Mesothelial cell of epicardium (in vitro differentiated cells): Measurements from ENCODE around the gene CCDC28B. TPM values are rescaled to one million over a fixed set of nuclear protein-coding genes. Genes with fewer than 3 reads are reported as not detected.

Source experiments
- DNase-seq, 2 experiments: peaks; one replicate each; pipeline ENCODE4 v3.0.0; 2021; ENCODE audit warnings: low spot score in 2 of 2; ENCODE audit not compliant: unreplicated experiment in 2 of 2
- H3K27ac Mint-ChIP-seq: 2 replicates; pipeline ENCODE4 v1.8.0; 2021; ENCODE audit warnings: mixed read lengths
- H3K27me3 Mint-ChIP-seq: 2 replicates; pipeline ENCODE4 v1.8.0; 2021; ENCODE audit warnings: low read depth, mixed read lengths
- H3K36me3 Mint-ChIP-seq: 2 replicates; pipeline ENCODE4 v1.8.0; 2021; ENCODE audit warnings: mixed read lengths
- H3K4me1 Mint-ChIP-seq: 2 replicates; pipeline ENCODE4 v1.8.0; 2021; ENCODE audit warnings: mixed read lengths
- H3K4me3 Mint-ChIP-seq: 2 replicates; pipeline ENCODE4 v1.8.0; 2021; ENCODE audit warnings: mild to moderate bottlenecking, moderate library complexity, mixed read lengths
- H3K9me3 Mint-ChIP-seq: 2 replicates; pipeline ENCODE4 v1.8.0; 2021; ENCODE audit warnings: mixed read lengths
- CTCF ChIP-seq: fragments of 200-600 bp; sonication (generic); IDR thresholded peaks from one replicate; pipeline ENCODE4 v1.5.0; 2021; ENCODE audit warnings: antibody characterized with exemption; ENCODE audit not compliant: unreplicated experiment
- total RNA-seq: library from RNA; stranded (reverse); gene quantifications from 3 replicates; pipeline ENCODE4 v1.2.1, GENCODE V29; 2021

CCDC28B gene
- total RNA-seq, 1 donor from 2014 or later, result 21.6 TPM

DNA sequence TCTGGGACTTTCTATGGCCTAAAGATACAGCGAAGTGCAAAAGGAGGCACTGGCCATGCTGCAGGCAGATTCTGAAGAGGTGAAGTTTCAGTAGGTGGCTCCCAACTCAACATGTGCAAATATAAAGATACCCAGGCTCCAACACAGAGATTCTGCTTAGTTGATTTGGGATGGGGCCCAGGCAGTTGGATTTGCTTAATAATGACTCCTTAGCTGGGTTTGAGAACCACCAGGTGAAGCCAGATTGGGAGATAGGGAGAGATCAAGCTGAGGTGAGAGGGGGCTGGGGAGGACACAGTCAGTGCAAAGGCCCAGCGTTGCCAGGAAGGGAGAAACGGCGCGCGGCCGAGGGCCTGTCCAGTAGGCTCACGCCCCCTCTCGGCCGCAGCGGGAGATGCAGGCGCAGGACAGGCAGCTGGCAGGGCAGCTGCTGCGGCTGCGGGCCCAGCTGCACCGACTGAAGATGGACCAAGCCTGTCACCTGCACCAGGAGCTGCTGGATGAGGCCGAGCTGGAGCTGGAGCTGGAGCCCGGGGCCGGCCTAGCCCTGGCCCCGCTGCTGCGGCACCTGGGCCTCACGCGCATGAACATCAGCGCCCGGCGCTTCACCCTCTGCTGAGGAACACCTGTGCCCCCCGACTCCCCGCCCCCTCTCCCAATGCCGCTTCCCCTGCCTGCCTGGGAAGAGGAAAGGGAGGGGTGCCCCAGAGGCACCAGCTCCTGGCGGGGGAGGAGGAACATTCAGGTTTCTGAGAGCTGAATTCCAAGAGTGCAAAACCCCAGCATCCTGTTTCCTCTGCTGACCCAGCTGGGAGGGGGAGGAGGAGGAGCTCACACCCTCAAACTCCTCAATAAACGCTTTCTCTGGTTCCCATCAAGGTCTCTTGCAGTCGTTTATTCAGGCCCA is 47.8 kb downstream of the CCDC28B start:
- Mint-ChIP-seq H3K27me3 (no peaks in the 10 kb centered on the region), H3K36me3 (no peaks in the 10 kb centered on the region), H3K4me1 (peaks cover 19% of the 10 kb centered on the region), H3K4me3 (no peak overlapping the region), H3K9me3 (no peaks in the 10 kb centered on the region), H3K27ac (no peak overlapping the region)
- peak; percentile 57 to 79 for DNase-seq
- peak; percentile 83 for TF ChIP-seq CTCF

DNA sequence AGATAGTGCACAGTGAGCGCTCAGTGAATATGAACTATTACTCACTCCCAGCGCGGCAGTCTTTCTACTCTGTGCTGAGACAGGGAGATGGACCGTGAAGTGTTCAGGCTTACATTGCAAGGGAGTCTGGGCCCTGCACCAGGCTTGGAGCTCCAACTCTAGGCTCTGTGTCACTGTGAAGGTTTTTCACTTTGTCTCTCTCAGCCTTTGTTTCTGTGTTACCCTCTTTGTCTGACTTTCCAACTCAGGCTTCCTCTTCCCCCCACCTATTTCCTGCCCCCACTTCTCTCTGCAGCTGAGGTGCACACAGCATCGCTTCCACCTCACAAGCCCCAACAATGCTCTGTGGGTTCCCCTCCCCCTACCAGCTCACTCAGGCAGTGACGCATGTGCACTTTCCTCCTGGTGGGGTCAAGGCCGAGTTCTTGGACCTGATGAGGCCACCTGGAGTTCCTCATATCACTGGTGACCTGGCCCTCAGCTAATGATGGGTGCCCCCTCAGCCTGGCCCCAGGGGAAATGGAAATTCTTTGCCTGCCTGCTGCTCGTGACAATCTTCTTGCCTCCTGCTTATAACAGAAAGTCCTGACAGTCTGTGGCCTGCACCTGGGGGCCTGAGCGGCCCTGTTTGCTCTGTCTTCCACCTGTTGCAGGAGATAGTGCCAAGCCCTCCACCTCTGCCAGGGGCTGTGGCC is 49.6 kb downstream of the CCDC28B start:
- no peak for TF ChIP-seq CTCF
- no peak overlapping the region for H3K4me3 Mint-ChIP-seq
- no peak overlapping the region for H3K27ac Mint-ChIP-seq
- H3K27me3 Mint-ChIP-seq, result no peaks in the 10 kb centered on the region
- no peaks in the 10 kb centered on the region for H3K9me3 Mint-ChIP-seq
- no peaks in the 10 kb centered on the region for H3K36me3 Mint-ChIP-seq
- H3K4me1 Mint-ChIP-seq, result peaks cover 19% of the 10 kb centered on the region
- no peak for DNase-seq

DNA sequence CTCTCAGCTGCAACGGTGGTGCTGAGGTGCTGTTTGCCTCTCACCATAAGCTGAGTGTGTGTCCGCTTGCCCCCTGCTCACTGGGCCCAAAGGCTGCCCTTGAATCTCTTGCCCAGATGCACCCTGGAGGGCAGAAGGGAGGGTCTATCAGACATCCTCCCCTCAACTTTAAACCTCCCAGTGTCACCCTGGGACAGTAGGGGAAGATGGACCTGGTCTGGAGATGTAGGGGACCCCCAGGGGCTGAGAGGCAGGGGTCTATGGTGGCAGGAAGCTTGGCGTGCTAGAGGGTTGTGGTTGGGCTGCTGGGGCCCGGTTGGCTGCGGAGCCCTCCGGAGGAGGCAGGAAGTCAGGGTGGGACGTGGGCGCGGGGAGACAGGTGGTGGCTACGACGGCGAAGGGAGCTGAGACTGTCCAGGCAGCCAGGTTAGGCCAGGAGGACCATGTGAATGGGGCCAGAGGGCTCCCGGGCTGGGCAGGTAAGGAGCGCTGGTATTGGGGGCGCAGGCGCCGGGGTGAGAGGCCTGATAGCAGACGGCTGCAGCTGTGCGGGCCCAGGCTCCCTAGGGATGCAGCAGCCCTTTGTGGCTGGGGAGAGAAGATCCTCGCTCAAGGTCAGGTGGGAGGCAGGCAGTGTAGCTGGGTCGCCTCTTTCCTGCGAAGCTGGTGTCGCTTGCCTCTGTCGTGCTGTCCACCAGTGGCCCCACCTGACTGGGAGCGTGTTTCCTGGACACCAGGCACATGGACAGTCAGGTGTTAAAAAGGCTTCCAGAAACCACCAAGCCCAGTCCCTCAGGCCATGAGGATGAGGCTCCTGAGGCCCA is 50.7 kb downstream of the CCDC28B start, which contains the start of gene LCK:
LCK (plus strand) TSS at position 373 of the 824 bp plus-strand sequence. CDS start 23,065 bp downstream, outside the sequence.
- no peak for TF ChIP-seq CTCF
- Mint-ChIP-seq H3K27ac (peak within 1 kb of the TSS; percentile 21), H3K36me3 (no peaks in the 10 kb centered on the region), H3K4me1 (peaks cover 19% of the 10 kb centered on the region), H3K9me3 (no peaks in the 10 kb centered on the region), H3K27me3 (no peaks in the 10 kb centered on the region), H3K4me3 (no peak within 1 kb of the TSS)
- no peak for DNase-seq

Other genes starting within 250 kb of the CCDC28B start
- 244 to 246 TPM (median 245 TPM) in 3 replicates for gene KHDRBS1, start 186.7 kb upstream of the CCDC28B start, total RNA-seq
- gene TMEM39B, start 127.7 kb upstream of the CCDC28B start, total RNA-seq, result 23.5 to 27.3 TPM (median 26.2 TPM) in 3 replicates
- 67.5 to 70.5 TPM (median 68.7 TPM) in 3 replicates for gene KPNA6, start 92.5 kb upstream of the CCDC28B start, total RNA-seq
- 56.6 to 59.7 TPM (median 57.2 TPM) in 3 replicates for gene TXLNA, start 20.9 kb upstream of the CCDC28B start, total RNA-seq
- gene IQCC, start 5.1 kb downstream of the CCDC28B start, total RNA-seq, result 3.1 to 3.8 TPM (median 3.3 TPM) in 3 replicates
- gene DCDC2B, start 8.5 kb downstream of the CCDC28B start, total RNA-seq, result 0.11 TPM in 1 of 3 replicates, not detected in the others
- 28.9 to 33.3 TPM (median 32.9 TPM) in 3 replicates for gene TMEM234, start 21.8 kb downstream of the CCDC28B start, total RNA-seq
- gene EIF3I, start 21.8 kb downstream of the CCDC28B start, total RNA-seq, result 143 to 147 TPM (median 146 TPM) in 3 replicates
- gene FAM167B, start 46.6 kb downstream of the CCDC28B start, total RNA-seq, result 1.8 to 2.9 TPM (median 2.3 TPM) in 3 replicates
- 1.4 to 1.8 TPM (median 1.5 TPM) in 3 replicates for gene LCK, start 50.7 kb downstream of the CCDC28B start, total RNA-seq
- 122 to 131 TPM (median 127 TPM) in 3 replicates for gene HDAC1, start 91.5 kb downstream of the CCDC28B start, total RNA-seq
- 487 to 496 TPM (median 495 TPM) in 3 replicates for gene MARCKSL1, start 135.6 kb downstream of the CCDC28B start, total RNA-seq
- gene FAM229A, start 161.9 kb downstream of the CCDC28B start, total RNA-seq, result 12.5 to 12.9 TPM (median 12.5 TPM) in 3 replicates
- 6.6 to 8.1 TPM (median 7.8 TPM) in 3 replicates for gene TSSK3, start 161.9 kb downstream of the CCDC28B start, total RNA-seq
- 73.4 to 74.8 TPM (median 74.6 TPM) in 3 replicates for gene BSDC1, start 193.8 kb downstream of the CCDC28B start, total RNA-seq